K562 (cell line): Measurements from ENCODE around the gene MPHOSPH9. TPM values are rescaled to one million over a fixed set of nuclear protein-coding genes. Genes with fewer than 3 reads are reported as not detected.

Source experiments
- ATAC-seq: fragments of 200-7000 bp; cut with Tn5 transposase; 3 replicates; pipeline ENCODE4 v1.9.1; 2020; ENCODE audit warnings: moderate library complexity
- BruUV-seq: library from RNA; stranded (reverse); fragments of 400-500 nt; replicated peaks from 2 replicates; lab custom pipeline; 2021; lab: Mats Ljungman, UMichigan
- CTCF ChIA-PET: fragments of 300-600 bp; formaldehyde crosslinking; extraction: SDS; loops from one replicate; lab custom pipeline; 2021; ENCODE audit warnings: low intra/inter-chr PET ratio; lab: Yijun Ruan, JAX
- POLR2A ChIA-PET: fragments of 300-600, 350-650 bp; sonication (Branson Sonifier 250); formaldehyde crosslinking; extraction: SDS; loops from one replicate; lab custom pipeline; 2021; ENCODE audit warnings: antibody characterized with exemption, inconsistent platforms; lab: Yijun Ruan, JAX
- DNase-seq, 4 experiments: peaks; one replicate each; pipeline versions ENCODE4 v3.0.0 to v3.0.0-alpha.2; 2011 to 2018; ENCODE audit warnings: low spot score in 3 of 4, mixed read lengths in 3 of 4; ENCODE audit errors: extremely low read depth in 1 of 4
- FAIRE-seq: peaks from 2 replicates; lab custom pipeline; 2011; peaks lifted over from hg19 to GRCh38; lab: Jason Lieb, UNC
- H2AFZ ChIP-seq: 2 replicates; pipeline ENCODE4 v1.6.0; 2011; ENCODE audit warnings: low read depth, low read length, control low read depth, inconsistent platforms
- H3K27ac ChIP-seq: fragments of 200-600 bp; 3 replicates; pipeline ENCODE4 v1.8.0; 2011; ENCODE audit warnings: low read depth, mild to moderate bottlenecking, control low read depth, inconsistent platforms, low read length, moderate library complexity, mixed read lengths; ENCODE audit errors: extremely low read depth
- H3K27me3 ChIP-seq, 2 experiments: fragments of 300-600 bp in 1 of 2; 2 replicates in 1 of 2; 3 replicates in 1 of 2; pipeline versions ENCODE4 v1.6.0 to v1.8.0; 2011; ENCODE audit warnings: inconsistent platforms in 2 of 2, low read length in 2 of 2, mild to moderate bottlenecking in 1 of 2, mixed read lengths in 1 of 2, moderate library complexity in 1 of 2; ENCODE audit not compliant: control insufficient read depth in 2 of 2, insufficient read depth in 2 of 2
- H3K36me3 ChIP-seq: fragments of 300-600 bp; 3 replicates; pipeline ENCODE4 v1.8.0; 2011; ENCODE audit warnings: mild to moderate bottlenecking, low read length, inconsistent platforms; ENCODE audit not compliant: control insufficient read depth, insufficient read depth
- H3K4me1 ChIP-seq, 2 experiments: fragments of 200-600 bp in 1 of 2; replicated peaks in 1 of 2; 2 replicates in 1 of 2; 3 replicates in 1 of 2; pipeline versions ENCODE4 v1.5.1 to v1.8.0; 2011; ENCODE audit warnings: inconsistent platforms in 2 of 2, low read length in 2 of 2, mild to moderate bottlenecking in 1 of 2, mixed read lengths in 1 of 2, moderate library complexity in 1 of 2; ENCODE audit not compliant: control insufficient read depth in 2 of 2, insufficient read depth in 2 of 2
- H3K4me2 ChIP-seq: 2 replicates; pipeline ENCODE4 v1.6.1; 2011; ENCODE audit warnings: low read length, control low read depth, inconsistent platforms, mixed read lengths; ENCODE audit not compliant: insufficient read depth
- H3K4me3 ChIP-seq: fragments of 200-600 bp; sonication (generic), shearing (Covaris generic); 2 replicates; pipeline ENCODE4 v1.5.1; 2016; ENCODE audit warnings: control low read depth, inconsistent platforms
- H3K79me2 ChIP-seq: fragments of 200-600 bp; 3 replicates; pipeline ENCODE4 v1.8.0; 2011; ENCODE audit warnings: low read length, inconsistent platforms; ENCODE audit not compliant: control insufficient read depth, insufficient read depth
- H3K9ac ChIP-seq, 2 experiments: 2 replicates each; pipeline versions ENCODE4 v1.6.0 to v1.6.1; 2011; ENCODE audit warnings: low read depth in 2 of 2, low read length in 2 of 2, control low read depth in 1 of 2, inconsistent platforms in 1 of 2, mild to moderate bottlenecking in 1 of 2, mixed read lengths in 1 of 2; ENCODE audit not compliant: insufficient read depth in 1 of 2
- H3K9me1 ChIP-seq: one replicate; pipeline ENCODE4 v1.6.0; 2011; ENCODE audit warnings: inconsistent platforms, mild to moderate bottlenecking, low read length, moderate library complexity; ENCODE audit not compliant: control insufficient read depth, insufficient read depth
- H3K9me3 ChIP-seq: replicated peaks from 2 replicates; pipeline ENCODE4 v1.5.1; 2011; ENCODE audit warnings: low read depth, low read length, inconsistent platforms; ENCODE audit not compliant: control insufficient read depth, insufficient read depth
- H4K20me1 ChIP-seq: replicated peaks from 2 replicates; pipeline ENCODE4 v1.6.1; 2011; ENCODE audit warnings: low read length, inconsistent platforms, mixed read lengths; ENCODE audit not compliant: control insufficient read depth, insufficient read depth
- CBFB ChIP-seq: sonication (generic); formaldehyde crosslinking; IDR thresholded peaks from 2 replicates; pipeline ENCODE4 v1.4.0; 2020; ENCODE audit warnings: mild to moderate bottlenecking, missing genetic modification reagents
- KDM2B ChIP-seq: fragments of 250-450 bp; sonication (Bioruptor Pico); IDR thresholded peaks from 2 replicates; pipeline ENCODE4 v1.8.0; 2021; ENCODE audit warnings: mild to moderate bottlenecking, moderate library complexity
- MCM5 ChIP-seq: fragments of 450-650 bp; IDR thresholded peaks from 2 replicates; pipeline ENCODE4 v1.6.1; 2016; ENCODE audit warnings: low read depth
- NCOA1 ChIP-seq: fragments of 450-650 bp; IDR thresholded peaks from 2 replicates; pipeline ENCODE4 v1.6.1; 2016; ENCODE audit warnings: low read depth
- U2AF1 ChIP-seq: fragments of 200-400 bp; formaldehyde crosslinking; optimal IDR thresholded peaks from 2 replicates; pipeline ENCODE3; 2017; ENCODE audit warnings: mild to moderate bottlenecking, low read depth, low read length, moderate library complexity
- ZBTB34 ChIP-seq: fragments of 250-450 bp; sonication (Bioruptor Pico); IDR thresholded peaks from 2 replicates; pipeline ENCODE4 v1.8.0; 2021; ENCODE audit warnings: mild to moderate bottlenecking, moderate library complexity
- WGBS: fragments of 100-300 bp; shearing (Covaris generic); methylation state at CpG from one replicate; pipeline ENCODE4 v1.1.6; 2016; ENCODE audit warnings: low coverage, mixed read lengths; ENCODE audit not compliant: insufficient coverage; ENCODE audit errors: missing lambda C conversion rate; 5-methylcytosine and 5-hydroxymethylcytosine counted together
- in situ Hi-C: fragments of 300-500 bp; cut with MboI; formaldehyde crosslinking; loops from 4 replicates; pipeline ENCODE4 v1.15.0; 2018; ENCODE audit warnings: inconsistent platforms, mixed read lengths
- intact Hi-C: fragments of 100-400 bp; cut with micrococcal nuclease; formaldehyde crosslinking; loops from 2 replicates; pipeline ENCODE4 v1.14.2; 2022
- polyA plus RNA-seq, 8 experiments: library from polyadenylated mRNA; depleted of rRNA in 4 of 8; stranded (reverse) in 5 of 8; unstranded in 3 of 8; fragments of >200 nt; fragmentation: Nextera tagmentation in 2 of 8; fragmentation: Illumina TruSeq in 1 of 8; extraction: Ambion mirVana in 2 of 8; extraction: Trizol in 1 of 8; gene quantifications; 2 replicates each; pipeline versions ENCODE4 v1.2.1 to v1.2.3, GENCODE V29; 2011 to 2014; ENCODE audit warnings: inconsistent platforms in 1 of 8, missing spikeins in 1 of 8
- total RNA-seq, 7 experiments: library from RNA; depleted of rRNA in 6 of 7; stranded (reverse); fragments of >200 nt in 6 of 7; fragmentation: Illumina TruSeq in 2 of 7; extraction: Trizol in 2 of 7; gene quantifications; 2 replicates each; pipeline versions ENCODE4 v1.2.1 to v1.2.3, GENCODE V29; 2011 to 2021; ENCODE audit warnings: low replicate concordance in 1 of 7

Gene MPHOSPH9
- total and polyA plus RNA-seq, 9 of the 15 experiments (the other 6 are each of a cell fraction or from before 2014, with no cell fraction given) = 14.2 to 103 (median 54.5) TPM

GRCh38 chr12:123238961-123239360 is 6.0 kb upstream of the MPHOSPH9 start:
- no peak for ATAC-seq
- H3K9me3 ChIP-seq = no peaks in the 10 kb centered on the region
- FAIRE-seq = no peak
- H2AFZ ChIP-seq = no peak overlapping the region
- H3K4me2 ChIP-seq = no peak overlapping the region
- POLR2A ChIA-PET = interaction anchor here (0.6 to 1.2 kb wide), 3 partner anchors 58 to 233 kb away, joined by 3 to 7 read pairs (median 3); no protein-coding TSS in a partner anchor
- peaks cover 9 to 14% of the 10 kb centered on the region in 2 experiments; a peak in 4 of 5 replicates for H3K4me1 ChIP-seq
- TF ChIP-seq NCOA1 = no peak
- TF ChIP-seq ZBTB34 (CRISPR knock-in tag) = no peak
- TF ChIP-seq KDM2B = no peak
- TF ChIP-seq MCM5 = no peak
- TF ChIP-seq U2AF1 = no peak
- no peak for TF ChIP-seq CBFB
- no peak overlapping the region for H3K27ac ChIP-seq
- H4K20me1 ChIP-seq = no peaks in the 10 kb centered on the region
- DNase-seq = no peak
- 96% methylated on average over 6 of the region's 6 CpGs for WGBS
- in situ Hi-C loops (loop anchor here (10.0 kb wide), 1 partner anchor 364 kb away; no protein-coding TSS in a partner anchor), intact Hi-C loops (loop anchor here (5.0 to 10.0 kb wide), 2 partner anchors 354 to 377 kb away; no protein-coding TSS in a partner anchor)
- H3K27me3 ChIP-seq = no peaks in the 10 kb centered on the region
- peaks cover 71% of the 10 kb centered on the region for H3K36me3 ChIP-seq
- H3K9me1 ChIP-seq = no peaks in the 10 kb centered on the region
- CTCF ChIA-PET = interaction anchor here (1.3 to 1.4 kb wide), 2 partner anchors 196 to 379 kb away, joined by 3 to 7 read pairs; no protein-coding TSS in a partner anchor
- no peak overlapping the region for H3K9ac ChIP-seq
- peaks cover 85% of the 10 kb centered on the region for H3K79me2 ChIP-seq
- BruUV-seq = no TSS peak
- no peak overlapping the region for H3K4me3 ChIP-seq
